ENCODE measurements around the gene CNTN2.

CNTN2 gene

DNA sequence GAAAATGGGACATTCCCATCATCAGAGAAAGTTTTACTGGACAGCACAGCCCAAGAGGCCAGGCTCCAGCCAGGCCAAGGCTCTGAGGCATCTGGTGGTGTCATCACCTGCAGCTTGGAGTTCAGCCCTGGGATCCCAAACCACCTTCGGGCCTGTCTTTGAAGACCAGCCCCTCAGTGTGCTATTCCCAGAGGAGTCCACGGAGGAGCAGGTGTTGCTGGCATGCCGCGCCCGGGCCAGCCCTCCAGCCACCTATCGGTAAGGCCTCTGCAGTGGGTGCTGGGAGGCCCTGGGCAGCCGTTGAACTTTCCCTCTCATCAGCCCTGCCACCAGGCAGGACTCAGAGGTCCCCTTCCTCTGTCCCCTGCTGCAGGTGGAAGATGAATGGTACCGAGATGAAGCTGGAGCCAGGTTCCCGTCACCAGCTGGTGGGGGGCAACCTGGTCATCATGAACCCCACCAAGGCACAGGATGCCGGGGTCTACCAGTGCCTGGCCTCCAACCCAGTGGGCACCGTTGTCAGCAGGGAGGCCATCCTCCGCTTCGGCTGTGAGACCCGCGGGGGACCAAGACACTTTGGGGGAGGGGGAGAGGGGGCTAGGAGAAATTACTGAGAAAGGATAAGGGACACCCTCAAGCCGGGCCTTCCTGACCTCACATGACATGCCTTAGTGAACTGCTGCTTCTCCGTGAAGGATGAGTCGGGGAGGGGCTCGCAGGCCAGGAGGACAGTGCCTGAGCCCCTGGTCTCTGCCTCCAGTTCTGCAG is 15.0 kb downstream of the CNTN2 start:
- H3K4me1 Mint-ChIP-seq, result no peaks in the 10 kb centered on the region
- H3K9me3 Mint-ChIP-seq, result no peaks in the 10 kb centered on the region
- H3K4me3 Mint-ChIP-seq, result no peak overlapping the region
- TF ChIP-seq, protein P1, sequence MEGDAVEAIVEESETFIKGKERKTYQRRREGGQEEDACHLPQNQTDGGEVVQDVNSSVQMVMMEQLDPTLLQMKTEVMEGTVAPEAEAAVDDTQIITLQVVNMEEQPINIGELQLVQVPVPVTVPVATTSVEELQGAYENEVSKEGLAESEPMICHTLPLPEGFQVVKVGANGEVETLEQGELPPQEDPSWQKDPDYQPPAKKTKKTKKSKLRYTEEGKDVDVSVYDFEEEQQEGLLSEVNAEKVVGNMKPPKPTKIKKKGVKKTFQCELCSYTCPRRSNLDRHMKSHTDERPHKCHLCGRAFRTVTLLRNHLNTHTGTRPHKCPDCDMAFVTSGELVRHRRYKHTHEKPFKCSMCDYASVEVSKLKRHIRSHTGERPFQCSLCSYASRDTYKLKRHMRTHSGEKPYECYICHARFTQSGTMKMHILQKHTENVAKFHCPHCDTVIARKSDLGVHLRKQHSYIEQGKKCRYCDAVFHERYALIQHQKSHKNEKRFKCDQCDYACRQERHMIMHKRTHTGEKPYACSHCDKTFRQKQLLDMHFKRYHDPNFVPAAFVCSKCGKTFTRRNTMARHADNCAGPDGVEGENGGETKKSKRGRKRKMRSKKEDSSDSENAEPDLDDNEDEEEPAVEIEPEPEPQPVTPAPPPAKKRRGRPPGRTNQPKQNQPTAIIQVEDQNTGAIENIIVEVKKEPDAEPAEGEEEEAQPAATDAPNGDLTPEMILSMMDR (IDR thresholded peaks at IDR 0.05; ENCODE audit: unreplicated experiment in 3 of 3), result no peak
- H3K27ac Mint-ChIP-seq, result no peak overlapping the region
- H3K36me3 Mint-ChIP-seq (ENCODE audit: low read depth), result no peaks in the 10 kb centered on the region
- peaks cover 15% of the 10 kb centered on the region for H3K27me3 Mint-ChIP-seq (ENCODE audit: low read depth)

DNA sequence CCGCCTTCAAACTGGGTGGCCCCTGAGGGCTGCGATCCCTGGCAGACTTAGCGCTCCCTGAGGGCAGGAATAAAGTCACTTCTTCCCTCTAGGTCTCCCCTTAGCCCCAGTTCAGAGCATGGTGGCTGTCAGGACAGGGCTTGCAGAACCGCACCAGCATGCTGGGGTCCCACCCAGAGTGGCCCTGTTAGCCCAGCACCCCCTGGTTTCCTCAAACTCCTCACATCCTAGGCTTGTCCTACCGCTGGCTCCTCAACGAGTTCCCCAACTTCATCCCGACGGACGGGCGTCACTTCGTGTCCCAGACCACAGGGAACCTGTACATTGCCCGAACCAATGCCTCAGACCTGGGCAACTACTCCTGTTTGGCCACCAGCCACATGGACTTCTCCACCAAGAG is 15.8 kb downstream of the CNTN2 start:
- H3K4me3 Mint-ChIP-seq, result no peak overlapping the region
- H3K9me3 Mint-ChIP-seq, result no peaks in the 10 kb centered on the region
- TF ChIP-seq, protein P1 (IDR thresholded peaks at IDR 0.05; ENCODE audit: unreplicated experiment in 3 of 3), result no peak
- peaks cover 16% of the 10 kb centered on the region for H3K27me3 Mint-ChIP-seq (ENCODE audit: low read depth)
- H3K36me3 Mint-ChIP-seq (ENCODE audit: low read depth), result no peaks in the 10 kb centered on the region
- no peaks in the 10 kb centered on the region for H3K4me1 Mint-ChIP-seq
- no peak overlapping the region for H3K27ac Mint-ChIP-seq

- Mint-ChIP-seq H3K27ac (no peak overlapping the region), H3K36me3 (ENCODE audit: low read depth) (no peaks in the 10 kb centered on the region), H3K27me3 (ENCODE audit: low read depth) (peaks cover 18% of the 10 kb centered on the region), H3K4me1 (no peaks in the 10 kb centered on the region), H3K9me3 (no peaks in the 10 kb centered on the region), H3K4me3 (no peak overlapping the region)
- TF ChIP-seq, protein P1 (IDR thresholded peaks at IDR 0.05; ENCODE audit: unreplicated experiment in 3 of 3), result no peak
These were observed 16.6 kb downstream of the CNTN2 start for GRCh38 chr1:205059660-205060059.

- TF ChIP-seq, protein P1 (IDR thresholded peaks at IDR 0.05; ENCODE audit: unreplicated experiment in 3 of 3), result no peak
- no peaks in the 10 kb centered on the region for H3K9me3 Mint-ChIP-seq
- no peaks in the 10 kb centered on the region for H3K4me1 Mint-ChIP-seq
- H3K36me3 Mint-ChIP-seq (ENCODE audit: low read depth), result no peaks in the 10 kb centered on the region
- H3K4me3 Mint-ChIP-seq, result no peak overlapping the region
- H3K27me3 Mint-ChIP-seq (ENCODE audit: low read depth), result peaks cover 11% of the 10 kb centered on the region
- H3K27ac Mint-ChIP-seq, result no peak overlapping the region
These were observed 17.7 kb downstream of the CNTN2 start for GRCh38 chr1:205060746-205061145.

GRCh38 chr1:205061227-205061626 is 18.2 kb downstream of the CNTN2 start:
- Mint-ChIP-seq H3K9me3 (no peaks in the 10 kb centered on the region), H3K27me3 (ENCODE audit: low read depth) (peaks cover 11% of the 10 kb centered on the region), H3K36me3 (ENCODE audit: low read depth) (no peaks in the 10 kb centered on the region), H3K4me3 (no peak overlapping the region), H3K4me1 (no peaks in the 10 kb centered on the region), H3K27ac (peak overlapping the region in 1 of 3 experiments; percentile 3)
- TF ChIP-seq, protein P1 (IDR thresholded peaks at IDR 0.05; ENCODE audit: unreplicated experiment in 3 of 3), result no peak

DNA sequence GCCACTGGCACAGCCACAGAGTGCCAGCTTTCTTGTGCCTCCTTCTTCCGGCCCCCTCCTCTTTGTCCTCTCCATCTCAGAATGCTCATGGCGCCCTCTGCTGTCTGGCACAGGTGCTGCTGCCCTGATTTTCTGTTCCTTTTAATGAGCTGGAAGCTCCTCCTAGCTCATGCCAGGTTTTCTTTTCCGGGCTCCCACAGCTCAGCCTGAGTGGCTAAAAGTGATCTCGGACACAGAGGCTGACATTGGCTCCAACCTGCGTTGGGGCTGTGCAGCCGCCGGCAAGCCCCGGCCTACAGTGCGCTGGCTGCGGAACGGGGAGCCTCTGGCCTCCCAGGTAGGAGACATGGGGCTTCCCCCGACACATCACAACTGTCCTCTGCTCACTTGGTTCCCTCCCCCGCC is 18.7 kb downstream of the CNTN2 start:
- H3K27me3 Mint-ChIP-seq (ENCODE audit: low read depth), result peaks cover 11% of the 10 kb centered on the region
- H3K27ac Mint-ChIP-seq, result peak overlapping the region in 1 of 3 experiments; percentile 3
- H3K4me3 Mint-ChIP-seq, result no peak overlapping the region
- TF ChIP-seq, protein P1 (IDR thresholded peaks at IDR 0.05; ENCODE audit: unreplicated experiment in 3 of 3), result peak; percentile 89 to 96 (median 89)
- no peaks in the 10 kb centered on the region for H3K36me3 Mint-ChIP-seq (ENCODE audit: low read depth)
- H3K4me1 Mint-ChIP-seq, result no peaks in the 10 kb centered on the region
- no peaks in the 10 kb centered on the region for H3K9me3 Mint-ChIP-seq
